ENCODE measurements around the gene CCDC50. TPM values are rescaled to one million over a fixed set of nuclear protein-coding genes. Genes with fewer than 3 reads are reported as not detected.

CCDC50 gene
- total RNA-seq = 10 to 100 TPM; 13.6 to 15.4 TPM

DNA sequence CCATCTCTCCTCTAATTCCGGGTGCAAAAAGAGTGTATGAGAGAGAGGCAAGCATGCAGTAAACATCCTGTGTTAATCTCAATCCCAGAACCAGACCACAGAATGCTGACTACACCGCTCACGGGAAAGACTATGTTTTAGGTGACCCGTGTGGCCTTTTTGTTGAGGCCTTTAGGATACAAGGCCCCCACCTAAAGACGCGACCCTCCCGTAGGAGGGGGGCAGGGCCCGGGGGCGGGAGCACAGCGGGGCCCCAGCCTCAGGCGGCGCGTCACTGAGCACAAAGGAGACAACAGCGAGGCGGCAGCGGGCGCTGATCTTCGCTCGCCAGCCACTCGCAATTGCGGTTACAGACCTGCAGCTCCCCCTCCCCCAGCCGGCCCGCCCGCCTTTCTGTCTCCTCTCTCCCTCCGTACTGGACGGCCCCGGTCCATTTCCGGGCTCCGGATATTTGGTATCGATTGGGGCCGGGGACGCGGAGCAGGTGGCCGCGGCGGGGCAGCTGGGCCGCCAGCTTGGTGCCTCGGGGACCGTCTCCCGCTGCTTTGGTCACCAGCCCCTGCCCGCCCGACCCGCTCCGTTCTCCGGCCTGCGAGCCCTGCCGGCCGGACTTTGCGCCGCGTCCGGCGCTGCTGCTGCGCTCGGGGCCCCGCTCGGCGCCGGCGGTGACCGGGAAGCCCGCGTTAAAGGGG lies at the start of gene CCDC50:
Gene CCDC50 (plus strand): TSS at position 433 of the 692 bp plus-strand sequence. CDS start 281 bp downstream, outside the sequence.
- ChIA-PET CTCF (no interaction called here), POLR2A (interaction anchor here (0.9 kb wide), 1 partner anchor 30 kb away, joined by 3 read pairs; no protein-coding TSS in a partner anchor)
- H3K9me3 Mint-ChIP-seq = no peaks in the 10 kb centered on the region
- H3K36me3 Mint-ChIP-seq = no peaks in the 10 kb centered on the region
- H3K27me3 Mint-ChIP-seq = peaks cover 15% of the 10 kb centered on the region
- peak; percentile 62 for DNase-seq
- intact Hi-C loops (cut with micrococcal nuclease) = loop anchor here (1.0 to 5.0 kb wide), 2 partner anchors 8 to 87 kb away; no protein-coding TSS in a partner anchor
- H3K4me3 Mint-ChIP-seq = peak within 1 kb of the TSS; percentile 71
- H3K27ac Mint-ChIP-seq = peak within 1 kb of the TSS; percentile 21
- H3K4me1 Mint-ChIP-seq (ENCODE audit: low read depth) = peaks cover 7% of the 10 kb centered on the region

DNA sequence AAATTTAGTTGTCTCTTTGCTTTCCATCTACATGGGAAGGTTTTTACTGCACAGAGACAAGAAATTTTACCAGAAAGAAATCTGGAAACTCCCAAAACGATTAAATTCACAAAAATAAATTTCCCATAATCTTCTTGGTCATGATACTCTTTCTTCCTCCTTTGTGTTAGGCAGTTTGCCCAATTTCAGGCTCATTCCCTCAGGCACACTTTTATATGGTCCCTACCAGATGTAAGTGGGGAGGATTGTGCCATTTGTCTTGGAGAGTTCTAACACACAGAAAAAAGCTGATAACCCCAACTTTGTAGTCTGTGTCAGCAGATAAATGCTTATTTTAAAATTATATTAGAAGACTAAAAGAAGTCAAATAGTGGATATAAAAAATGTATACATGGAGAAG lies 49.1 kb upstream of the CCDC50 start:
- ChIA-PET POLR2A (no interaction called here), CTCF (no interaction called here)
- intact Hi-C loops (cut with micrococcal nuclease) = no loop called here
- H3K4me1 Mint-ChIP-seq (ENCODE audit: low read depth) = no peaks in the 10 kb centered on the region
- H3K27ac Mint-ChIP-seq = no peak overlapping the region
- H3K36me3 Mint-ChIP-seq = no peaks in the 10 kb centered on the region
- no peak for DNase-seq
- H3K4me3 Mint-ChIP-seq = no peak overlapping the region
- H3K9me3 Mint-ChIP-seq = peaks cover under 1% of the 10 kb centered on the region
- H3K27me3 Mint-ChIP-seq = no peaks in the 10 kb centered on the region

DNA sequence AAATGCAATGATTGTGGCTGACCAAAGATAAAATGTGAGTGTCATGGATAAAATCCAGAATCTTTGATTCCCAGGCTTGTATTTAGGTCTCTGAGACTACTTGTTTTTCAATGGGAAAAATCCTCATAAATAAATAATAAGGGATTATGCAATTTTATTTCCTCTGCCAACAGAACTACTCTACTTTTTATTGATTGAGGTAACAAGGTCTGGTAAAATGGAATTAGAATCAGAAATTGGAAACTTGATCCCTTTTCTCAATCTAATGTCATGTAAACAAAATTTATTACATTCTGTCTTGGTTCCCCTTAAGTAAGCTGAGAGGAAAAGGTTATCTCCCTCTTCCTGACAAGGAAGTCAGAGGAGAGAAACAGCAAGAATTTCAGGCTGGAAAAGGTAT lies 48.3 kb upstream of the CCDC50 start:
- POLR2A ChIA-PET = no interaction called here
- CTCF ChIA-PET = no interaction called here
- Mint-ChIP-seq H3K27ac (no peak overlapping the region), H3K4me3 (no peak overlapping the region), H3K27me3 (no peaks in the 10 kb centered on the region), H3K4me1 (ENCODE audit: low read depth) (no peaks in the 10 kb centered on the region), H3K9me3 (peaks cover 2% of the 10 kb centered on the region), H3K36me3 (no peaks in the 10 kb centered on the region)
- intact Hi-C loops (cut with micrococcal nuclease) = no loop called here
- no peak for DNase-seq

DNA sequence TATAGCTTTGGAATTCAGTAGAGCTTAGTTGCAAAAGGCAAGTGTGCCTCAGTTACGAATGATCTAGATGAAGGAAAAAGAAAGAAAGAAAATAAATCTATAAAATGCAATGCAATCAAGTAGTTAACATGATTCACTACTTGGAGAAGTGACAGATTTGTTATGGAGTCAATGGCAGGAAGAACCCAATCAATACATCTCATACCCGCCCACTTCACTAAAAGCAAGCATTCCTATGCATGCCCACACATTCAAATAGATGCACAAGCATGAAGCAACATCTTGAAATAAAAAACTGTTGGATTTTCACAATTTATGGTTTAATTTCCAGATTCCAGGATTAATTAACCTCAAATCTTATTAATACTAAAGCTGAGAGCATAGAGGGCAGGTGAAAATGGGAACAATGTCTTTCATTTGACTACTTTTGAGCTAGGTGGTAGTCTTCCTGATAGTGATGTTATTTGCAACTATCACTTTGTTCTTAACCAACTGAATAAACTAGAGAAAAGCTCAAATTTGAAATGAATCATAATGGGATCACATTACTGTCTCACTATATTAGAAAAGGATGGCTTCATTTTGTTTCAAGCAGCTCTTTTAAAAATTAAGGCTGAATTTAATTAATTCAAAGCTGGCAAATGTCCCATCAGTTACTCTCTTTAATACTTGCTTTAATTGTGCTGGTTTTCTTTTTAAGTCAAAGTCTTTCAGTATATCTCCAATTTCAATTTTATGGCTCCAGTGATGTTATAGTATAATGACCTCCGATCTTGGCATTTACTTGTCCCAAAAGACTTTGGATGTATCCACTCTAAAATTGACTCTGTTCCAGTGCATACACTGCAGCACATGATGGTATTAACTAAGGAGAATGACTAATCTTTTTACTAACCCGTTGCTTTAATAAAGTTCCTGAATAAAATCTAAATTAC lies 46.7 kb upstream of the CCDC50 start:
- Mint-ChIP-seq H3K36me3 (no peaks in the 10 kb centered on the region), H3K4me3 (no peak overlapping the region), H3K27ac (no peak overlapping the region), H3K9me3 (peaks cover 2% of the 10 kb centered on the region), H3K4me1 (ENCODE audit: low read depth) (no peaks in the 10 kb centered on the region), H3K27me3 (no peaks in the 10 kb centered on the region)
- intact Hi-C loops (cut with micrococcal nuclease) = no loop called here
- no peak for DNase-seq
- CTCF ChIA-PET = no interaction called here
- POLR2A ChIA-PET = no interaction called here

- Mint-ChIP-seq H3K27ac (no peak overlapping the region), H3K9me3 (peaks cover 2% of the 10 kb centered on the region), H3K36me3 (no peaks in the 10 kb centered on the region), H3K4me1 (ENCODE audit: low read depth) (no peaks in the 10 kb centered on the region), H3K27me3 (no peaks in the 10 kb centered on the region), H3K4me3 (no peak overlapping the region)
- intact Hi-C loops (cut with micrococcal nuclease) = no loop called here
- ChIA-PET POLR2A (no interaction called here), CTCF (no interaction called here)
- no peak for DNase-seq
Observed at GRCh38 chr3:191283400-191283799, 45.8 kb upstream of the CCDC50 start.

- no peak overlapping the region for H3K27ac Mint-ChIP-seq
- intact Hi-C loops (cut with micrococcal nuclease) = no loop called here
- no peaks in the 10 kb centered on the region for H3K9me3 Mint-ChIP-seq
- no peak overlapping the region for H3K4me3 Mint-ChIP-seq
- ChIA-PET CTCF (no interaction called here), POLR2A (no interaction called here)
- H3K4me1 Mint-ChIP-seq (ENCODE audit: low read depth) = peaks cover 8% of the 10 kb centered on the region
- DNase-seq = no peak
- no peaks in the 10 kb centered on the region for H3K36me3 Mint-ChIP-seq
- no peaks in the 10 kb centered on the region for H3K27me3 Mint-ChIP-seq
Observed at GRCh38 chr3:191290311-191291025, 38.7 kb upstream of the CCDC50 start.

DNA sequence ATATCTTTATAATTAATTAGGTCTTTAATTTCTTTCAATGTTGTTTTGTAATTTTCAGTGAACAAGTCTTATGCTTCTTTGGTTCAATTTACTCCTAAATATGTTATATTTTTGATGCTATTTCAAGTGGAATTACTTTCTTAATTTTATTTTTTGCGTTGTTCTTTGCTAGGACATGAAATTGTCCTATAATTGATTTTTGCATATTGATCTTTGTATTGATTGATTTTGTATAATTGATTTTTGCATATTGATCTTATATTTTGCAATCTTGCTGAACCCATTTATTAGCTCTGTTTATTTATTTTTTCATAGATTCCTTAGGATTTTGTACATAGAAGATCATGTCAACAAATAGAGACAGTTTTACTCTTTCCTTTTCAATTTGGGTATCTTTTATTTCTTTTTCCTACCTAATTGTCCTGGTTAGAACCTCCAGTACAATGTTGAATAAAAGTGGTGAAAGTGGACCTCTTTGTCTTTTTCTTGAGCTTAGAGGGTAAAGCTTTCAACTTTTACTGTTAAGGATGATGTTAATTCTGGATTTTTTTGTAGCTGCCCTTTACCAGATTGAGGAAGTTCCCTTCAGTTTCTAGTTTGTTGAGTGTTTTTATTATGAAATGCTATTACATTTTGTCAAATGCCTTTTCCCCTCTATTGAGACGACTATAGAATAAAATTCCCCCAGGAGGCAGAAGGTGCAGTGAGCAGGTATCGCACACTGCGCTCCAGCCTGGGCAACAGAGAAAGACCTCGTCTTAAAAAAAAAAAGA lies 36.8 kb upstream of the CCDC50 start:
- H3K27ac Mint-ChIP-seq = no peak overlapping the region
- intact Hi-C loops (cut with micrococcal nuclease) = no loop called here
- no peak for DNase-seq
- ChIA-PET POLR2A (no interaction called here), CTCF (no interaction called here)
- peaks cover 8% of the 10 kb centered on the region for H3K4me1 Mint-ChIP-seq (ENCODE audit: low read depth)
- no peak overlapping the region for H3K4me3 Mint-ChIP-seq
- H3K36me3 Mint-ChIP-seq = no peaks in the 10 kb centered on the region
- H3K9me3 Mint-ChIP-seq = no peaks in the 10 kb centered on the region
- no peaks in the 10 kb centered on the region for H3K27me3 Mint-ChIP-seq

DNA sequence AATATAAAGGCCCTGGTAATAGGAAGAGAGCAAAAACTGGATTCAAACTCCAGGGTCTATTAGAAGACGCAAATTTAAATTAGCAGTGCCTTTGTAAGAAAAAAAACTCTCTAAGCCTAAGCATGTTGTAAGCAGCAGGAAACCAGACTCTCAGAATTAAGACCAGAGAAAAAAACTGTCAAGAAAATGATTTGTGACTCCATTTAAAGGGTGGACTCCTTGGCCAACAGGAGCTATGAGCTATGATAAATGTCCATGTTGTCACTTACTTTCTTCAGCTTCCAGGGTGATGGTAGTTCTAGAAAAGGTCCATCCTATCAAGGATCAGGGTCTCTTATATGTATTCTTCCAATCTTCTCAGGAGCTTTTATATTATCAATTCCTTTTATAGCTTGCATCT lies 34.9 kb upstream of the CCDC50 start:
- no peak overlapping the region for H3K4me3 Mint-ChIP-seq
- H3K9me3 Mint-ChIP-seq = no peaks in the 10 kb centered on the region
- no peaks in the 10 kb centered on the region for H3K27me3 Mint-ChIP-seq
- ChIA-PET POLR2A (no interaction called here), CTCF (no interaction called here)
- peaks cover 8% of the 10 kb centered on the region for H3K4me1 Mint-ChIP-seq (ENCODE audit: low read depth)
- intact Hi-C loops (cut with micrococcal nuclease) = no loop called here
- no peaks in the 10 kb centered on the region for H3K36me3 Mint-ChIP-seq
- no peak for DNase-seq
- no peak overlapping the region for H3K27ac Mint-ChIP-seq

DNA sequence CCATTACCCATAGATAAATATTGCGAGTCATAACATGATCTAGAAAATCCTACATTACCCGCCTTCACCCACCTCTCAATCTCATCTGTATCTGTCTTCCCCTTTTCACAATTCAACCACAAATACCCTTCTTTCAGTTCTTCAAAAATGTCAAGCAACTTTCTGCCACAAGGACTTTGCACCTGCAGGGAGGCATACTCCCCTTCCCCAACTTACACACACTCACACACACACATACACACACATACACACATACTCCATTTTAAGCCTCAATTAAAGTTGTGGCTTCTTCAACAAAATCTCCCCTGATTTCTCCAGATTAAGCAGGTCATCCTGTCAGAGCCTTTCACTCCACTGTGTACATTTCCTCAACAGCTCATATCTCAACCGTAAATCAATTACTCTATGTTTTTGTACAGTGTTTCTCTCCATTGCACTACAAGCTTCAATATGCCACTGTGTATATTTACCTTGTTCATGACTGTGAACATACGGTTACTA lies 33.1 kb upstream of the CCDC50 start:
- POLR2A ChIA-PET = no interaction called here
- Mint-ChIP-seq H3K27me3 (no peaks in the 10 kb centered on the region), H3K36me3 (no peaks in the 10 kb centered on the region)

GRCh38 chr3:191298846-191299245 lies 30.3 kb upstream of the CCDC50 start:
- Mint-ChIP-seq H3K9me3 (no peaks in the 10 kb centered on the region), H3K4me1 (ENCODE audit: low read depth) (no peaks in the 10 kb centered on the region), H3K4me3 (no peak overlapping the region), H3K27ac (no peak overlapping the region), H3K27me3 (no peaks in the 10 kb centered on the region), H3K36me3 (no peaks in the 10 kb centered on the region)
- DNase-seq = no peak
- intact Hi-C loops (cut with micrococcal nuclease) = no loop called here
- ChIA-PET CTCF (no interaction called here), POLR2A (no interaction called here)

More for the DNA sequence above, 33.1 kb upstream of the CCDC50 start:
- intact Hi-C loops (cut with micrococcal nuclease) = no loop called here
- CTCF ChIA-PET = no interaction called here
- Mint-ChIP-seq H3K4me1 (ENCODE audit: low read depth) (no peaks in the 10 kb centered on the region), H3K27ac (no peak overlapping the region), H3K9me3 (no peaks in the 10 kb centered on the region), H3K4me3 (no peak overlapping the region)
- DNase-seq = no peak

DNA sequence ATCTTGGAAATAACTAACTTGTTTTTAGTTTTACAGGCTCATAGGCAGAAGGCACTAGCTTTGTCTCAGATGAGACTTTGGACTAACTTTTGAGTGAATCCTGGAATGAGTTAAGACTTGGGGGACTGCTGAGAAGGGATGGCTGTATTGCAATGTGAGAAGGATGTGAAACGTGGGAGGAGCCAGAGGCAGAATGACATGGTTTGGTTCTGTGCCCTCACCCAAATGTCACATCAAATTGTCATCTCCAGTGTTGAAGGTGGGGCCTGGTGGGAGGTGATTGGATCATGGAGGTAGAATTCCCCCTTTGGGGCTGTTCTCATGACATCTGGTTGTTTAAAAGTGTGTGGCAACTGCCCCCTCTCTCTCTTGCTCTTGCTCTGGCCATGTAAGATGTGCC lies 28.8 kb upstream of the CCDC50 start:
- H3K27me3 Mint-ChIP-seq = no peaks in the 10 kb centered on the region
- H3K9me3 Mint-ChIP-seq = no peaks in the 10 kb centered on the region
- CTCF ChIA-PET = no interaction called here
- no peak overlapping the region for H3K4me3 Mint-ChIP-seq
- intact Hi-C loops (cut with micrococcal nuclease) = no loop called here
- no peaks in the 10 kb centered on the region for H3K4me1 Mint-ChIP-seq (ENCODE audit: low read depth)
- POLR2A ChIA-PET = no interaction called here
- H3K27ac Mint-ChIP-seq = no peak overlapping the region
- DNase-seq = no peak
- no peaks in the 10 kb centered on the region for H3K36me3 Mint-ChIP-seq

GRCh38 chr3:191301017-191301416 lies 28.2 kb upstream of the CCDC50 start:
- H3K27ac Mint-ChIP-seq = no peak overlapping the region
- ChIA-PET CTCF (no interaction called here), POLR2A (no interaction called here)
- no peaks in the 10 kb centered on the region for H3K4me1 Mint-ChIP-seq (ENCODE audit: low read depth)
- intact Hi-C loops (cut with micrococcal nuclease) = no loop called here
- no peak overlapping the region for H3K4me3 Mint-ChIP-seq
- no peaks in the 10 kb centered on the region for H3K9me3 Mint-ChIP-seq
- H3K36me3 Mint-ChIP-seq = no peaks in the 10 kb centered on the region
- H3K27me3 Mint-ChIP-seq = no peaks in the 10 kb centered on the region
- no peak for DNase-seq

All from activated CD4-positive, alpha-beta memory T cell treated with anti-CD3 and anti-CD28 coated beads for 36 hours (primary cell).